GM18907 (cell line): ENCODE measurements around the gene DPF3.

Experiments used
- ATAC-seq: cut with Tn5 transposase; IDR thresholded peaks from one replicate; pipeline ENCODE4 v1.9.1; 2021; ENCODE audit warnings: mild to moderate bottlenecking, moderate library complexity; ENCODE audit not compliant: unreplicated experiment

DPF3 gene

DNA sequence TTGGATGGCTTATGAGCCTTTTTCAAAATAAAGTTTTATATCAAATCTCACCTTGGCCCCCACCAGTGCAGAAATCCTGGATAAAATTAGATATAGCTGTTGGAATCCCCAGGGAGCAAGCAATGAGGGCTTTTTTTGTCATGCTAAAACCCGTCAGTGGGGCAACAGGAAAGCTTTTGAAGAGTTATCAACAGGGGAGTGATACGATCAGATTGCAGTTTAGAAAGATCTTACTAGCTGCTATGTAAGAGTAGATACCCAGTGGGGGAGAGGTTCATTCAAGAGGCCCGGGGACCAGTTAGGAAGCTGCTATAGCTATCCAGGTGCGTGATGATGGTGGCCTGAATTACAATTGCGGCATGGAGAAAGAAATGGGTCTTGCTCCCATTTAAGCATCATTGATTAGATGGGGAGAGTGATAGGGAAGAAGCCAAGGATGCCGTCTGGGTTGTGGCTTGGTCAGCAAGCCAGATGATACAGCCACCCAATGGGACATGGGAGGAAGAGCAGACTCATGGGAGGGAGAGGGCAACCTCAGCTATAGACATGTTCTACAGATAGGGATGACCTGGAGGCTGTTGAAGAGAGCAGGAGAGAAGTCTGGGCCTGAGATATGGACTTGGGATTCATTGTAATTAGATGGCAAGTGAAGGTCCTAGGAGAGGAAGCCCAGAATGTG is 272.4 kb downstream of the DPF3 start:
- ATAC-seq = no peak

DNA sequence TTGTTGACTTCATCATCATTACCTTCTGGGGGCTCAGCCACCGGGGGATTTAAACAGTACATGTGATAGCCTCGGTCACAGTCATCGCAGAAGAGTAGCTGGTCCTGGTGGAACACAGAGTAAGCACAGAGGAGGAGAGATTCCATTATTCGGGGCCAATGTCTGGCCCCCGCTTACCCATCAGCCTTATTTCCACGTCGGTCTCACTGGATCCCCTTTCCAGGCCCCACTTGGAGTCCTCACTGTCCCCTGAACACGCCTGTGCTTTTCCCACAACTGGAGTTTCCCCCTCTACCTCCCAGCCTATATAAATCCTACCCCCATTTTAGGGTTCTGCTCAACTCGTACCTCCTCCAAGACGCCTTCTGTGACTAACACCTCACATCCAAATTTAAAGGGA is 274.0 kb downstream of the DPF3 start:
- ATAC-seq = no peak

GRCh38 chr14:72619111-72619571 is 274.8 kb downstream of the DPF3 start:
- no peak for ATAC-seq

- ATAC-seq = no peak
Observed at GRCh38 chr14:72618424-72618823, 275.5 kb downstream of the DPF3 start.

DNA sequence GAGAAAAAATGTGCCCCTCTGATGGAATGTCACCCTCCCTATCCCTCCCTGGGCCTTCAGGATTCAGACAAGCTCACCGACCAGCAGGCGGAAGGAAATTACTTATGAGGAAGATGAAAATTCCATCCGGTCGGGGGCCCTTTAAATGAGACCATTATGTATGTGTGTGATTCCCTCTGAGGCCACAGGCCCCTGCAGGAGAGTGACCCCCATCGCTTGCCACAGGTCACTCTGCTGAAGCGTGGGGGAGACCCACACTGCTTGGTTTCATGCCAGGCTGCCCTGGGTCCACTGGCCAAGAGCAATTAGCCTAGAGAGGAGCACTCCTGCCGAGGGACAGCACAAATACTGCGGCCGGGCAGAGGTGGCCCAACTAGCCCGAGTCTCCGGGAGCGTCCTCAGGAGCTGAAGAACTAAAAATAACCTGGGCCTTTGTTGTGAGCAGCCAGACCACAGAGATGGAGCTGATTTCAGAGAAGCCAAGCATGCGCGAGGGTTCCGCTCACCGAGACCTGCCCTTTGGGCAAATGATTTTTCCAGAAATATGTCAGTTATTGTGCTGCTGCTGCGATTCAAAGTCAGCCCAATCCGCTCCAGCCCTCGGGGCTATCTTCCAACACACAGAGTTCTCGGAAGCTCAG is 276.4 kb downstream of the DPF3 start:
- ATAC-seq = no peak

GRCh38 chr14:72616811-72617210 is 277.1 kb downstream of the DPF3 start:
- no peak for ATAC-seq

GRCh38 chr14:72616294-72616693 is 277.6 kb downstream of the DPF3 start:
- ATAC-seq = no peak

DNA sequence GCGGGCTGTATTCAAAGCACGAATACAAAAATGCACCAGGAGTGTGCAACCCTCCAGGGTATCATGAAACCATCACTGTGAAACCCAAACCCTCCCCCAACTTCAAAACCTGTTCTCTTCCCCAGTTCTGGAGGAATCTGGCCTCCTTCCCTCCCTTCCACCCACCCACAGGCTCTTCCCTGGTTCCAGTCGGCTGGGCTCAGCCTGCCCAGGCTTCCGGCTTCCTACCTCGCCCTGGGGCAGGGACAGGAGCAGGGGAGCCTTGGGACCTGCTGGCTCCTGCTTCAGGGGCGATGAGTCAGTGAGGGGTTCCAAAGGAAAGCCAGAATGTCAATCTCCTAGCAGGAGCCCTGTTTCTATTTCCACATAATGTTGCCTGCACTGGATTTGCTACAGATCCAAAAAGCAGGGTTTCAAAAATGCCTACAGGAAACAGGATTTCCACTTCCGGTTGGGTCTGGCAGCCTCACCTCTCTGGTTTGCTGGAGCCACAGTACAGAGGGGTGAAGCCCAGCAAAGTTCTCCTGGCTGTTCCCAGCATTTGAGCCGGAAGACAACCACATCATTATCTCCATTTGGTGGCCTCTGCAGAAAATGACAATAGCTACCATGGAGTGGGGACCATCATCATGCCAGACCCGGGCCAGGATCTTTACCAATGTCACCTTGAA is 278.3 kb downstream of the DPF3 start:
- no peak for ATAC-seq

DNA sequence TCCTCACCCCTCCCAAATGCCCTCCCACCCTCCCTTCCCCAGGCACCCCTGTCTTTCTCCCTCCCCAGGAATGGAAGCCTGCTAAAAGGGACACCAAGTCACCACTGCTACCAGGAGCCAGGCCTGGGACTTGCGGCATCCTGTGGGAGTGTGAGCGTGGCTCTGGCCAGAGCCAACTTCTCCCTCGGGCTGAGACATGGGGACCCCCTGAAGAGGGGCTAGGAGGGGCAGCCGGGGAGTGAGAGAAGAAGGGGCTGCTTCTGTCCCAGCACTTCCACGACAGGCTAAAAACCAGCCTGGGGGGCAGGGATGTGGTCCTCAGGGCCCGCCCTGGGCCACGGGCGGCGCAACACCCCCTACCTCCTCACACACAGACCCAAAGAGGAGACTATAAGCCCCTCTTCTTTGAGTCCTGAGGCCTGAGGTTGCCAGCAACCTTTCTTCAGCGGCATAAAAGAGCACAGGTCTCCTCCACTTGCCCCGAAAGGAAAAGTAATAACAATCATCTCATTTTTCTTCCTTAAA is 278.9 kb downstream of the DPF3 start:
- no peak for ATAC-seq

DNA sequence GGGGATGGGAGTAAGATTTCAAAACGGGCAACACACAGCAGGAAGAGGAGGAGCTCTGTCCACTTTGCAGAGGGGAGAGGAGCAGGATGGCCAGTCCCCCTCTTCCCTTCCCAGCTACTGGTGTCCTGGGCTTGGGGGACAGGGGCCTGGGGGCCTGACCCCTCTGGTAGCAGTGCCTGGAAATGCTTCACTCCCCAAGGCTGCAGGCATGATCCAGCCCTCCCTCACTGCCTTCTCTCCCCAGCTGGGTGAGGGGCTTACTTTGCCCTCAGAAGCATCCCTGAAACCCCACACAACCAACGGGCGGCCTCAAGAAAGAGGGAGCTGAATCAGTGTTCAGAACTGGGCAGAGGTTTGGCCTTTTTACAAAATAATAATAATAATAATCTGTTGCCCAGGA is 279.5 kb downstream of the DPF3 start:
- ATAC-seq = no peak

GRCh38 chr14:72613975-72614319 is 280.0 kb downstream of the DPF3 start:
- ATAC-seq = no peak

GRCh38 chr14:72613231-72613974 is 280.5 kb downstream of the DPF3 start:
- ATAC-seq = no peak

DNA sequence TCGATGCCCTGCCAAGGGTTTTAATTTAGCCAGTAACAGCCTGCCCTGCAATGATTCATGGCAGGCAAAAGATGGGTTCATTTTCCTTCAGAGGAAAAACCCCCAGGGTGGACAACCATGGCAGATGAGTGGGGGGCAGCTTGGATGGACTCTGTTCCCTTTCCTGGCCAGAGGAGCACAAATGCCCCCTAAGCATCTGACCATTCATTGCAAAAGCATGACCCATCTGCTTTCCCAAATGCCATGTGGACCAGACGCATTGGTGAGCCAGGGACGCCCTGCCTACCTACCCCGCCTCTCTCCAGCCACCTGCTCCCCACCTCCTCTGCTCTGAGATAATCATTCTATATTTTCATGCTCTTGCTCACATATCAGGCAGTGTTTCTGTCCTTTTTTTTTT is 281.9 kb downstream of the DPF3 start:
- no peak for ATAC-seq

GRCh38 chr14:72611506-72611905 is 282.4 kb downstream of the DPF3 start:
- no peak for ATAC-seq

DNA sequence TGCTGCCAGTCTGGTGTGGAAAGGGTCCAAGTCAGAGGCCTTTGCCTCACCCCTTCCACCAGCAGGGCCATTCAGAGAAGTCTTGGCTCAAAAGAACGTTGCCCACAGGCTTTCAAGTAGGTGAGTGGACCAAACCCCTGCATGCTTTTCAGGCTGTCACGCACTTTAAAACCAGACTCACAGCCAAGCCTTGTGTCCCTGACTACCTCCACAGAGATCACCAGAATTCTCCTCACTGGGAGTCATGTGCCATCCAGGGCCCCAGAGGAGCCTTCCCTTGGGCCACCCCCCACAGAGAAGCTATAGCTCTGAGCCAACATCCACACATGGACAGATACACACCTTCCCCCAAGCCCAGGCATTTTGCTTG is 283.1 kb downstream of the DPF3 start:
- no peak for ATAC-seq

GRCh38 chr14:72610096-72610830 is 283.6 kb downstream of the DPF3 start:
- ATAC-seq = no peak

DNA sequence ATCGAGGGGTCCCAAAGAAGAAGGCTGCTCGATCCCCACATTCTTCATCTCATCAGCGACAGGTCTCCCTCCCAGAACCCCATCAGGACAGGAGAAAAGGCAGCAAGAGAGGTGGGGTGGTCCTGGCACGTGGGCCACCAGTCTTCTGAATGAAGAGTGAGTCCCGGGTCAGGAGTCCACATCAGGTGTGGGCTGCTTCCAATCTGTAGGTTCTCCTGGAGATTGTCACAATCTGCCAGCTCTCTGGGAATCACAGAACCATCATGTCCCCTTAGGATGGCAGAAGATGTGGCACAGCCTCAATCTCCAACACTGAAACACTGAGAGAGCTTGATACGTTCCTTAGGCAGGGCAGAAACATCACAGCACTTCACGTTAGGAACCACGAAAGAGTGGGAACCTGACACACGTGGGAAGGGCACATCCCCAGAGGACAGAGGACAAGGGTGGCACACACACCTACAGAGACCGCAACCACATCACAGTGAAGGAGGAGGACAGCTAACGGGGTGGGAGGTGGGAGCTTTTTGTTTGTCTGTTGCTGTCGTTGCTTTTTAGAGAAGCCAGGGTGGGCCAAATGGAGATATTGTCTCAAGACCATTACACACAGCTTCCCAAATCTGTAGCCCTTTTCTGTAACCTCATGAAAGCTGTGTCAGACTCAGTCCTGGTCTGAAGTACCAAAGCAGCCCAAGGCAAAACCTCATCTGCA is 284.5 kb downstream of the DPF3 start:
- ATAC-seq = no peak

- ATAC-seq = no peak
Observed at GRCh38 chr14:72608391-72609204, 285.3 kb downstream of the DPF3 start.

GRCh38 chr14:72607386-72608130 is 286.3 kb downstream of the DPF3 start:
- no peak for ATAC-seq
